Measurements from ENCODE around the gene PHKG1. TPM values are rescaled to one million over a fixed set of nuclear protein-coding genes. Genes with fewer than 3 reads are reported as not detected.
"Not testable (repeated sequence)": the region's sequence is repeated elsewhere in the genome, so short reads cannot be mapped to it uniquely, and the experiment has no call there.

Gene PHKG1
- total RNA-seq, 4 donors from 2014 or later: 30.1 to 211 (median 57.2) TPM

DNA sequence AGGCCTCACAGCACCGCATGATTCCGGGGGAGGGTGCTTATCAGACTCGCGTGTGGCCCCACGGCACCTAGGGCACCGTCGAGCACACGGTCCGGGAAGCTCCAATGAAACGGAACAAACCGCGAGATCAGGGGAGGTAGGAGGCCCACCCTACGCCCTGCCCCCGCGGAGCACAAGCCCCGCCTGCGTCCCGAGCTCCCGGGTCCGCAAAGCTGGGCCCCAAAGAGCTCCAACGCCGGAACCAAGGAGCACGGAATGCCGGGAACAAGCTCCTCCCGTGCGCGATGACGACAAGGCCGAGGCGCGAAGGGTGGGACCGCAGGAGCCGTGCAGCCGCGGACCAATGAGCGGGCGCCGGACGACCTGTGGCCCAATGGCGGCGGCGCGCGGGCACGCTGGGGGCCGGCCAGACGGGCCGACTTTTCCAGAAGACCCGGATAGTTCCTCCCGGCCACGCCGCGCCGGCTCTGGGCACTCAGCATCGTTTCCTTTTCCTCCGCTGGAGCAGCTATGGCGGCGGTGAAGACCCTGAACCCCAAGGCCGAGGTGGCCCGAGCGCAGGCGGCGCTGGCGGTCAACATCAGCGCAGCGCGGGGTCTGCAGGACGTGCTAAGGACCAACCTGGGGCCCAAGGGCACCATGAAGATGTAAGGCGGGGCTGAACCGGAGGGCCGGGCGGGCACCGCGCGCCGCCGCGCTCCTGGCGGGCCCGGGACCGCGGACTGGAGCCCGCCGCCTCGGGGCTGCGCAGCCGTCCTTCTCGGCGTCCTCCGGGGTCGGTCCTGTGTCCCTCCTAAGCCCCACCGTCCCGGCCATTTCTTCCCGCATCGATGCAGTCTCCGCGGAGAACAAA is 41.2 kb downstream of the PHKG1 start, which contains the start of the genes CCT6A and PSPH:
Gene CCT6A, plus strand, starts transcription at position 427 of the 853 bp plus-strand sequence. Its CDS starts 84 bp downstream, at position 511.
Gene PSPH, minus strand, starts transcription at position 106 of the 853 bp plus-strand sequence. CDS start 30,232 bp downstream, outside the sequence.
- ATAC-seq: peak; percentile 96 to 97
- Histone ChIP-seq H3K9me3 (no peaks in the 10 kb centered on the region), H3K27me3 (no peaks in the 10 kb centered on the region), H3K4me3 (peak within 1 kb of the TSS; percentile 76 to 86 (median 78)), H3K4me1 (peaks cover 18 to 22% of the 10 kb centered on the region in 2 donors), H3K36me3 (peaks cover 0 to 37% of the 10 kb centered on the region in 2 donors), H3K27ac (peak within 1 kb of the TSS; percentile 86 to 95 (median 90))
- in situ Hi-C loops (cut with MboI; ENCODE audit: low sequenced_read_pairs in 4 of 4): loop anchor here in 1 of 4 donors (25.0 kb wide), 3 partner anchors 89 to 1289 kb away; partner anchors contain the start of genes LANCL2, MRPS17, NIPSNAP2 and SEC61G
- intact Hi-C loops (cut with DNase I; ENCODE audit: low total_unique reads): loop anchor here (1.0 to 5.0 kb wide), 5 partner anchors 13 to 164 kb away; partner anchors contain the start of genes CHCHD2, NIPSNAP2, SUMF2 and ZNF713
- DNase-seq: peak; percentile 96 to 97
- no peak for TF ChIP-seq CTCF (IDR thresholded peaks at IDR 0.05 in 4 of 5, conservative IDR thresholded peaks at IDR 0.05 in 1 of 5)
- TF ChIP-seq POLR2A (IDR thresholded peaks at IDR 0.05): peak; percentile 88

GRCh38 chr7:56051053-56051338 is 41.8 kb downstream of the PHKG1 start:
- intact Hi-C loops (cut with DNase I; ENCODE audit: low total_unique reads): loop anchor here (1.0 to 5.0 kb wide), 5 partner anchors 13 to 164 kb away; partner anchors contain the start of genes CHCHD2, NIPSNAP2, SUMF2 and ZNF713
- Histone ChIP-seq H3K9me3 (no peaks in the 10 kb centered on the region), H3K4me3 (peak overlapping the region; percentile 76 to 86 (median 78)), H3K27me3 (no peaks in the 10 kb centered on the region), H3K36me3 (peaks cover 0 to 32% of the 10 kb centered on the region in 2 donors), H3K27ac (peak overlapping the region; percentile 86 to 95 (median 90)), H3K4me1 (peaks cover 18 to 22% of the 10 kb centered on the region in 2 donors)
- DNase-seq: no peak
- no peak for TF ChIP-seq CTCF (IDR thresholded peaks at IDR 0.05 in 4 of 5, conservative IDR thresholded peaks at IDR 0.05 in 1 of 5)
- TF ChIP-seq POLR2A (IDR thresholded peaks at IDR 0.05): no peak
- no peak for ATAC-seq
- in situ Hi-C loops (cut with MboI; ENCODE audit: low sequenced_read_pairs in 4 of 4): loop anchor here in 1 of 4 donors (25.0 kb wide), 3 partner anchors 89 to 1289 kb away; partner anchors contain the start of genes LANCL2, MRPS17, NIPSNAP2 and SEC61G

GRCh38 chr7:56048763-56049162 is 44.0 kb downstream of the PHKG1 start:
- intact Hi-C loops (cut with DNase I; ENCODE audit: low total_unique reads); in situ Hi-C loops (cut with MboI; ENCODE audit: low sequenced_read_pairs in 4 of 4); DNase-seq; H3K9me3 ChIP-seq; H3K4me3 ChIP-seq; ATAC-seq; H3K27ac ChIP-seq; H3K27me3 ChIP-seq: not testable (repeated sequence)
- Histone ChIP-seq H3K36me3 (peaks cover 0 to 11% of the 10 kb centered on the region in 2 donors), H3K4me1 (peaks cover 18 to 22% of the 10 kb centered on the region in 2 donors)

GRCh38 chr7:56048245-56048644 is 44.5 kb downstream of the PHKG1 start:
- no peak overlapping the region for H3K27ac ChIP-seq
- DNase-seq: no peak
- peaks cover 18 to 22% of the 10 kb centered on the region in 2 donors for H3K4me1 ChIP-seq
- no peak for ATAC-seq
- TF ChIP-seq POLR2A (IDR thresholded peaks at IDR 0.05) (no peak), CTCF (IDR thresholded peaks at IDR 0.05 in 4 of 5, conservative IDR thresholded peaks at IDR 0.05 in 1 of 5) (no peak)
- H3K9me3 ChIP-seq: no peaks in the 10 kb centered on the region
- intact Hi-C loops (cut with DNase I; ENCODE audit: low total_unique reads): no loop called here
- no peak overlapping the region for H3K4me3 ChIP-seq
- no peaks in the 10 kb centered on the region for H3K27me3 ChIP-seq
- in situ Hi-C loops (cut with MboI; ENCODE audit: low sequenced_read_pairs in 4 of 4): no loop called here
- H3K36me3 ChIP-seq: peaks cover 0 to 5% of the 10 kb centered on the region in 2 donors

DNA sequence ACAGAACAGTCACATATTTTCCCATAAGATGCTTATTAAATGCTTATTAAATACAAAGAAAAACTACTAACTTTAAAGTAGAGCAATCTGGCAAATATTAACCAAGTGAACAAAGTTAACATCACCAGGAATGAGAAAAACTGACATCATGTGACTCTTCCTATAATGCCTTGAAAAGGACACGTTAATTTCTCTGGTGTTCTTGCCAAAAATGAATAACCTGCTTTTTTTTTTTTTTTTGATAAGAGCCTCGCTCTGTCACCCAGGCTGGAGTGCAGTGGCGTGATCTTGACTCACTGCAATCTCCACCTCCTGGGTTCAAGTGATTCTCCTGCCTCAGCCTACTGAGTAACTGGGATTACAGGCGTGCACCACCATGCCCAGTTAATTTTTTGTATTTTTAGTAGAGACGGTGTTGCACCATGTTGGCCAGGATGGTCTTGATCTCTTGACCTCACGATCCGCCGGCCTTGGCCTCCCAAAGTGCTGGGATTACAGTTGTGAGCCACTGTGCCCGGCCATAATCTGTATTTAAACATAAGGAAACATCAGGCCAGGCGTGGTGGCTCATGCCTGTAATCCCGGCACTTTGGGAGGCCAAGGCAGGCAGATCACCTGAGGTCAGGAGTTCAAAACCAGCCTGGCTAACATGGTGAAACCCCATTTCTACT is 45.2 kb downstream of the PHKG1 start:
- H3K9me3 ChIP-seq; ATAC-seq; intact Hi-C loops (cut with DNase I; ENCODE audit: low total_unique reads); H3K27ac ChIP-seq; H3K4me3 ChIP-seq; DNase-seq; H3K27me3 ChIP-seq; H3K36me3 ChIP-seq; in situ Hi-C loops (cut with MboI; ENCODE audit: low sequenced_read_pairs in 4 of 4): not testable (repeated sequence)
- H3K4me1 ChIP-seq: peaks cover 14 to 17% of the 10 kb centered on the region in 2 donors

Measured in gastrocnemius medialis (tissue), 4 donors.